Heart left ventricle (tissue), 16 donors: ENCODE results near the gene PGP. TPM values are rescaled to one million over a fixed set of nuclear protein-coding genes. Genes with fewer than 3 reads are reported as not detected.
A peak's percentile ranks its signal among the peaks of the same experiment; 100 is the strongest.
"Not testable (repeated sequence)": the region's sequence is repeated elsewhere in the genome, so short reads cannot be mapped to it uniquely, and the experiment has no call there.

Experiments
- ATAC-seq, 4 donors: fragments of 200-7000 bp; cut with Tn5 transposase; one replicate each; pipeline ENCODE4 v1.9.1; 2020 to 2022; ENCODE audit warnings: moderate library complexity in 4 of 4, mild to moderate bottlenecking in 3 of 4, moderate number of reproducible peaks in 1 of 4
- DNase-seq, 5 donors: peaks; one replicate each; pipeline ENCODE4 v3.0.0-alpha.2; 2020
- H3K27ac ChIP-seq, 12 donors: fragments of 200-600 bp; sonication (generic) in 4 of 12; one replicate each; pipeline versions ENCODE4 v1.5.0 to v1.8.0; 2016 to 2022; ENCODE audit warnings: mild to moderate bottlenecking in 2 of 12
- H3K27me3 ChIP-seq, 9 donors: fragments of 200-600 bp; sonication (generic) in 2 of 9; one replicate each; pipeline versions ENCODE4 v1.5.1 to v1.8.0; 2016 to 2022; ENCODE audit warnings: mild to moderate bottlenecking in 3 of 9
- H3K36me3 ChIP-seq, 9 donors: fragments of 200-600 bp; sonication (generic) in 2 of 9; one replicate each; pipeline versions ENCODE4 v1.5.0 to v1.8.0; 2018 to 2022; ENCODE audit warnings: mild to moderate bottlenecking in 2 of 9
- H3K4me1 ChIP-seq, 12 donors: fragments of 200-600 bp; sonication (generic) in 4 of 12; one replicate each; pipeline versions ENCODE4 v1.5.0 to v1.8.0; 2016 to 2022; ENCODE audit warnings: mild to moderate bottlenecking in 3 of 12
- H3K4me3 ChIP-seq, 12 donors: fragments of 200-600 bp; sonication (generic) in 4 of 12; one replicate each; pipeline versions ENCODE4 v1.5.0 to v1.8.0; 2017 to 2022; ENCODE audit warnings: mild to moderate bottlenecking in 9 of 12, moderate library complexity in 4 of 12
- H3K9me3 ChIP-seq, 12 donors: fragments of 200-600 bp; sonication (generic) in 4 of 12; one replicate each; pipeline versions ENCODE4 v1.5.0 to v1.8.0; 2016 to 2022; ENCODE audit warnings: mild to moderate bottlenecking in 1 of 12
- CTCF ChIP-seq, 12 donors: fragments of 200-600 bp; sonication (generic) in 4 of 12; IDR thresholded peaks; one replicate each; pipeline versions ENCODE4 v1.5.0 to v1.8.0; 2018 to 2022; ENCODE audit warnings: antibody characterized with exemption in 12 of 12, mild to moderate bottlenecking in 5 of 12
- POLR2A ChIP-seq, 2 donors: fragments of 450-650 bp; IDR thresholded peaks; one replicate each; pipeline ENCODE4 v1.6.1; 2017; ENCODE audit warnings: antibody characterized with exemption in 2 of 2, mild to moderate bottlenecking in 2 of 2, moderate library complexity in 2 of 2
- WGBS, 4 donors: extraction: QIAGEN DNeasy Blood & Tissue Kit in 2 of 4; methylation state at CpG; one replicate each; pipeline versions ENCODE4 v1.1.5 to v1.1.7; 2013 to 2018; 5-methylcytosine and 5-hydroxymethylcytosine counted together
- intact Hi-C, 10 donors: fragments of 100-400 bp; cut with DNase I; formaldehyde crosslinking; loops; one replicate each; pipeline versions ENCODE4 v1.11.1 to v1.14.2; 2022
- long read RNA-seq, 3 donors: library from polyadenylated mRNA; unstranded; transcript quantifications; one replicate each; pipeline ENCODE4 v2.0.0, GENCODE V29; 2020 to 2021
- polyA plus RNA-seq, 2 donors: library from polyadenylated mRNA; stranded (reverse); fragments of 200-250 nt; gene quantifications; one replicate each; pipeline ENCODE4 v1.2.3, GENCODE V29; 2013
- total RNA-seq, 9 donors: library from RNA; depleted of rRNA in 2 of 9; stranded (reverse); fragments of >200 nt in 2 of 9; fragmentation: NEBNext Ultra II Directional in 3 of 9; extraction: Animal tissue kit (Norgen Biotek cat#: 25700) in 3 of 9; gene quantifications; one replicate each; pipeline versions ENCODE4 v1.1.0 to v1.2.4, GENCODE V29; 2016 to 2023
- donor health status: ischemic (EF 13 %, LVEDD 7.1; RV severe dilation, severe dysfunction).
- donor health status: healthy with polysubstance abuse.
- donor health status: DM: no; HTN: yes; CAD: no.
- donor health status: DM: no; HTN: no; CAD: no.
- donor health status: ischemic (EF 25% LVEDD 6.9; RV normal size, moderate dysfunction).
- donor health status: ischemic (EF 25% LVEDD 5.7; RV mildly dilated, moderate dysfunction).
- donor health status: healthy.
- donor health status: DM: yes; HTN: yes; CAD: no.
- donor health status: ischemic (EF 35%, LVEDD 5.7; RV mildly dilated, moderate dysfunction).
- donor health status: nonischemic (EF 11% LVEDD 7.7; RV severe dilation, severe dysfunction).
- donor health status: DM: yes; HTN: yes; CAD: no.
- donor health status: PGD.
- donor health status: ischemic (EF 29% LVEDD 5.4; RV normal size, mild dysfunction).
- donor health status: nonischemic (EF 23%, LVEDD 6.1; RV moderate dilation, normal function).

The PGP gene, protein sequence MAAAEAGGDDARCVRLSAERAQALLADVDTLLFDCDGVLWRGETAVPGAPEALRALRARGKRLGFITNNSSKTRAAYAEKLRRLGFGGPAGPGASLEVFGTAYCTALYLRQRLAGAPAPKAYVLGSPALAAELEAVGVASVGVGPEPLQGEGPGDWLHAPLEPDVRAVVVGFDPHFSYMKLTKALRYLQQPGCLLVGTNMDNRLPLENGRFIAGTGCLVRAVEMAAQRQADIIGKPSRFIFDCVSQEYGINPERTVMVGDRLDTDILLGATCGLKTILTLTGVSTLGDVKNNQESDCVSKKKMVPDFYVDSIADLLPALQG
- total RNA-seq (10 to 100 TPM; 19.6 to 44.0 (median 33.8) TPM), polyA plus RNA-seq (10 to 100 TPM; 24.6 to 31.7 TPM)
- long read RNA-seq, donor 1, transcript PGP-201 (2 exons, 2,727 nt) = major isoform, 317 of 325 reads
- long read RNA-seq, donor 1, partial matches to known transcripts = 1 of 325 reads
- long read RNA-seq, donor 1, other reads (novel, unspliced or antisense) = 7 of 325 reads
- long read RNA-seq, donor 2, partial matches to known transcripts = 0 of 10 reads
- long read RNA-seq, donor 2, other reads (novel, unspliced or antisense) = 8 of 10 reads
- long read RNA-seq, donor 3, transcript PGP-201 (2 exons, 2,727 nt) = major isoform, 236 of 249 reads
- long read RNA-seq, donor 3, partial matches to known transcripts = 6 of 249 reads
- long read RNA-seq, donor 3, other reads (novel, unspliced or antisense) = 7 of 249 reads

DNA sequence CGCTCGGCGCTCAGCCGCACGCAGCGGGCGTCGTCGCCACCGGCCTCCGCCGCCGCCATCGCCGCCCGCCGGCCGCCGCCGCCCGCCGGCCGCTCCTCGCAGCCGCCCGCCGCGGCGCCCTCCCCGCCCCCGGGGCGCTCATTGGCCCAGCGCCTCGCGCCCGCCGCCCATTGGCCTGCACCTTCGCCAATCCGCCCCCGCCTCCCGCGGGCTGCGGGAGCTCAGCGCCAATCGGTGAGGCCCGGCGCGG, at the start of gene PGP:
Gene PGP (minus strand): TSS at position 122 of the 250 bp plus-strand sequence. CDS start 63 bp downstream, at position 59.
- Histone ChIP-seq H3K27me3 (no peaks in the 10 kb centered on the region), H3K4me3 (peak within 1 kb of the TSS; percentile 64 to 99 (median 88)), H3K27ac (peak within 1 kb of the TSS; percentile 84 to 99 (median 95)), H3K4me1 (peaks cover 14 to 49% (median 29%) of the 10 kb centered on the region in 12 donors), H3K36me3 (peaks cover 0 to 14% (median 5%) of the 10 kb centered on the region in 9 donors), H3K9me3 (no peaks in the 10 kb centered on the region)
- DNase-seq (no peak), ATAC-seq (peak in 2 of 4 donors; percentile 82 to 87)
- intact Hi-C loops = loop anchor here in 1 of 10 donors (10.0 kb wide), 1 partner anchor 60 kb away; the partner anchor contains the start of gene TRAF7
- no peak for TF ChIP-seq CTCF (IDR thresholded peaks at IDR 0.05)
- TF ChIP-seq POLR2A (IDR thresholded peaks at IDR 0.05) = no peak
- whole genome bisulfite sequencing, 4 donors = 0 to 1% (median 1%) methylated on average over 14 to 48 of the region's 48 CpGs

DNA sequence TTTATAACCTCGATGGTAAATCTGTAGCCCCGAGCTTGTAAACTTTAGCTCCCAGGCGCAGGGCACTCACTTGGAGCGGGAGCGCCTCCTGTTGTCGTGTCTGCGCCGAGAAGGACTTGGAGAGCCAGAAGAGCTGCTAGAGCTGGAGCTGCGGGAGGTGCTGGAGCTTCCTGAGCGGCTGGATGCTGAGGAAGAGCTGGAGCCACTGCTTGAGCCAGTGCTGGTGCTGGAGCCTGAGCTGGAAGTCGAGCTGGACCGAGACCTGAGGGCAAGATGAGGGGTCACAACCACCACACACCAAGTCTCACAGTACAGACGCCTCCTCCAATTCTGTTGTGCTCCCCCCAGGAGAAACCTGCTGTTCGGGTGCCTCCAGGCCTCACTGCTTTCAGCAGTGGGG, 48.4 kb upstream of the PGP start:
- not testable (repeated sequence) for ATAC-seq, H3K4me3 ChIP-seq, H3K27ac ChIP-seq, H3K27me3 ChIP-seq, H3K9me3 ChIP-seq, DNase-seq
- Histone ChIP-seq H3K36me3 (peaks cover 0 to 79% (median 63%) of the 10 kb centered on the region in 9 donors), H3K4me1 (peaks cover 0 to 28% (median 11%) of the 10 kb centered on the region in 12 donors)
- intact Hi-C loops = loop anchor here in 1 of 10 donors (10.0 kb wide), 1 partner anchor 252 kb away; the partner anchor contains the start of gene ATP6V0C
- 80 to 89% (median 84%) methylated on average over 11 to 14 of the region's 14 CpGs for WGBS, 4 donors

DNA sequence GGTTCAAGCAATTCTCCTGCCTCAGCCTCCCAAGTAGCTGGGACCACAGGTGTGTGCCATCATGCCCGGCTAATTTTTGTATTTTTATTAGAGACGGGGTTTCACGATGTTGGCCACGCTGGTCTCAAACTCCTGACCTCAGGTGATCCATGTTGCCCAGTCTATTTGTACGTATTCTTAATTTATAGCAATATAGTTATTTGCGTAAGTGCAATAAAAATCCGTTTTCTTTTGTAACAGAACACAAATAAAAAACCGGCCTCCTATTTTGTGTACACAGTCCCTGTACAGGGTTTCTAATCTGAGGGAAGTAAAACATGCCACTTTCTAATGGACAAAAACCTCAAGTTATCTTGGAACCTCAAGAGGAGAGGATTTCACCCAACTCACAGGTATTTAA, 45.6 kb upstream of the PGP start:
- DNase-seq (no peak), ATAC-seq (no peak)
- Histone ChIP-seq H3K4me1 (peaks cover 0 to 10% (median 0%) of the 10 kb centered on the region in 12 donors), H3K36me3 (peaks cover 8 to 100% (median 88%) of the 10 kb centered on the region in 9 donors), H3K27me3 (no peaks in the 10 kb centered on the region), H3K27ac (no peak overlapping the region), H3K9me3 (no peaks in the 10 kb centered on the region), H3K4me3 (no peak overlapping the region)
- intact Hi-C loops = loop anchor here in 1 of 10 donors (10.0 kb wide), 1 partner anchor 255 kb away; the partner anchor contains the start of gene ATP6V0C
- TF ChIP-seq POLR2A (IDR thresholded peaks at IDR 0.05) (no peak), CTCF (IDR thresholded peaks at IDR 0.05) (no peak)
- WGBS, 4 donors = 94 to 97% (median 97%) methylated on average over 8 of the region's 8 CpGs

- DNase-seq = peak in 1 of 5 donors; percentile 0
- intact Hi-C loops = loop anchor here in 1 of 10 donors (10.0 kb wide), 1 partner anchor 104 kb away; the partner anchor contains the start of gene TRAF7
- not testable (repeated sequence) for H3K27me3 ChIP-seq, H3K27ac ChIP-seq, H3K9me3 ChIP-seq, ATAC-seq, H3K4me1 ChIP-seq, H3K4me3 ChIP-seq
- H3K36me3 ChIP-seq = peaks cover 8 to 100% (median 100%) of the 10 kb centered on the region in 9 donors
- WGBS, 4 donors = 94 to 98% (median 96%) methylated on average over 7 of the region's 7 CpGs
Observed at GRCh38 chr16:2258530-2258929, 43.9 kb upstream of the PGP start.

- intact Hi-C loops = loop anchor here in 1 of 10 donors (10.0 kb wide), 1 partner anchor 103 kb away; the partner anchor contains the start of gene TRAF7
- TF ChIP-seq POLR2A (IDR thresholded peaks at IDR 0.05) = no peak
- TF ChIP-seq CTCF (IDR thresholded peaks at IDR 0.05) = no peak
- Histone ChIP-seq H3K4me3 (no peak overlapping the region), H3K36me3 (peaks cover 8 to 100% (median 100%) of the 10 kb centered on the region in 9 donors), H3K9me3 (no peaks in the 10 kb centered on the region), H3K27me3 (no peaks in the 10 kb centered on the region), H3K27ac (no peak overlapping the region), H3K4me1 (no peaks in the 10 kb centered on the region)
- no peak for ATAC-seq
- DNase-seq = no peak
- 90 to 93% (median 92%) methylated on average over 6 of the region's 6 CpGs for WGBS, 4 donors
Observed at GRCh38 chr16:2257726-2258125, 43.1 kb upstream of the PGP start.
